HG03097 (cell line): ENCODE results near the gene CWH43.
A peak's percentile ranks its signal among the peaks of the same experiment; 100 is the strongest.
"Not testable (repeated sequence)": the region's sequence is repeated elsewhere in the genome, so short reads cannot be mapped to it uniquely, and the experiment has no call there.

Experiments used
- ATAC-seq: cut with Tn5 transposase; IDR thresholded peaks from one replicate; pipeline ENCODE4 v1.9.1; 2021; ENCODE audit not compliant: unreplicated experiment, low FRiP score

The CWH43 gene

GRCh38 chr4:48985976-48986653 is at the start of gene CWH43:
Gene CWH43, plus strand, starts transcription at chr4:48986275. Its CDS starts 155 bp downstream, at chr4:48986430.
- no peak for ATAC-seq

- ATAC-seq = no peak
These were observed 49.0 kb upstream of the CWH43 start for GRCh38 chr4:48937033-48937432.

- no peak for ATAC-seq
These were observed 47.2 kb upstream of the CWH43 start for GRCh38 chr4:48938831-48939230.

DNA sequence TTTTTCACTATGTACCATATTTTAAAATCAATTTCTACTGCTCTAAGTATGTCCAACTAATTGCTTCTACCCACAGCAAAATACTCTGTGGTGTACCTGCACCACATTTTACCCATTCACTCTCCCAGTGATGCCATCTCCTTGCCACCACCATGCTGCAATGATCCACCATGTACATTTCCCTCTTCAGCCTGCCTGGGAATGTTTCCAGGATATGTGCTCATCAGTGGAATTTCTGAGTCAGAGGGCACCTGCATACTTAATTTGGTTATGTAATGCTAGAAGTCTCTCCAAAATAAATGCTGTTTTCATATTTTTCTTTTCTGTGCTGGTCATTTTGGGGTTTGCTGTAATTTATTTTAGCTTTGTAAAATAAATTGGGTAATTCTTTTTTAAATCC is 46.3 kb upstream of the CWH43 start:
- no peak for ATAC-seq

DNA sequence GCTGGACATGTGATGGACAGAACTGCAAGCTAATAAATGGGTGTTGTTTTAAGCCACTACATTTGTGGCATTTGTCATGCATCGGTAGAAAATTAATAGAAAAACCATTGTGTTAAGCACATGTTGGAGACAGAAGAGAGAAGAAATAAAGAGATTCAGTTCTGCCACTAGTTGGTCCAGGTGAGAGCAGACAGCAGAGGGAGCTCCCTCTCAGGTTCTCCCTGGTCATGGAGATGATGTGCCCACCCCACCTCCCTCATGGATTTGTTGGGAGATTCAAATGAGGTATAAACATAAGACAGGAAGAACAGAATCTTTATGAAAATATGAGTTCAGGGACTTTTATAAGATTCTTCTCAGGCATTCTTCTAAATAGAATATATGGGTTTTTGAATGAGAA is 42.7 kb upstream of the CWH43 start:
- ATAC-seq = no peak

DNA sequence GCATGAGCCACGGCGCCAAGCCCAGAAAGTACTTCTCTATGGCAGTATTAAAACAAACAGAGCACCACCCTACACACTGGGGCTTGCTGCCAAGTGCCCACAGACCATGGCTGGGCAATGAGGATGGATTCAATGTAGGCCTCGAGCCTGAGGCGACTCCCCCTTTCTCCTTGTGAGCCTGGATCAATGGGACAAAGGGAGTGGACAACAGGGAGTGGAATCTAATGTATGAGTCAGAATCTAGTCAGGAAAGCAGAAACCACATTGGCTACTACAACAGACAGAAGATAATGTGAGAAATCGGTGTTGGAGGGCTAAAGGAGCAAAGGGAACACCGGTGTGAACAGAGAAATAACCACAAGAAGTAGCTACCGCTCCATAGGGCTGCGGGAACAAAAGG is 41.8 kb upstream of the CWH43 start:
- no peak for ATAC-seq

GRCh38 chr4:48944756-48945241 is 41.3 kb upstream of the CWH43 start:
- no peak for ATAC-seq

DNA sequence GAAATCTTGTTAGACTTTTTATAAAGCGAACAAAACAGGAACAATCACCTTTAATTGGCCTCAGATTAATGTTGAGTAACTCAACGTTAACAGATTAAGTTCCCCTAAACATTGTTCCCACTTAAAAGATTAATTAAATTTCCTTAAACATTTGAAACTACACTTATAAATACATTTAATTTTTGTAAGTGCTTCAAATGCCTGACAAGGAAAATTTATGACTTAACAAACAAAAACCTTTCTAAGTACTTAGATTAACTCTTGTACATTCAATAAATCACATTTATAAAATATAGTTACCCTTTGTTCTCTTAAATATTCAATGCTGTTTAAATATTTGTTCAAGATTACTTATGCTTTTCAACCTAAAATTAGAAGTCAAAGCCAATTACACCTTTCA is 40.1 kb upstream of the CWH43 start:
- no peak for ATAC-seq

DNA sequence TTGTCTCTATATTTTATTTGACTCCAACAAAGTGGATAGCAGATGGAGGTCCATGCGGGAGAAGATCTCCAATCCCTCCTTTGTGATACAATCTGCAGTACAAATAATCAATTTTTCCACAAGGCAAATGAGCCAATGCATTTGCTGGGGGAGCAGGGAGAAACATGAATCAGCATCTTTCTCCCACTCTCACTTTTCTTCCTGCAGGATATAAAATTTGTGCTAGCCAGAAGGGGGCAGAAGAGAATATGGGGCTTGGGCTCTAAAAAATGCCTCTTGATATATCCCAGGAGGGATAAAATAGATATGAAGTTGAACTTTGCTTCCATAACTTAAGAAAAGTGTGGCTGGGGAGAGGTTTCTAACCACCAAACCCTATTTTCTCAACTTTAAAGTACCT is 38.3 kb upstream of the CWH43 start:
- ATAC-seq = no peak

DNA sequence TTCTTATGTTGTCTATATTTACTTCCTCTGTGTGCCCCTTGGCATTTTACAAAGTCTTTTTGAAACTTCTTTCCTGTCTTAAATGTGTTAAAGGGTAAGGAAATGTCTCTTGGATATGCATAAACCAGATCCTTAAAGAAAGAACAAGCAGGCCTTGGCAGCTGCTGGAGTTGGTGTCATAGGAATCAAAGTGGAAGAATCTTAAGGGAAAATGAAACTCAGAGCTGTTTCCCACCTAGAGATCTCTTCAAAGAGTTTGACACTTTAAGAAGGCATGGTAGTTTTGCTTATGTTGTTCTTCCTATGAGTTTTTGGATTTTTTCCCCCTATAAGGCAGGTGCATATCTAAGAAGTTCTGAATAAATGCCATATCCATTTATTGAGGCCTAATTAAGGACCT is 37.0 kb upstream of the CWH43 start:
- no peak for ATAC-seq

- ATAC-seq = no peak
These were observed 36.4 kb upstream of the CWH43 start for GRCh38 chr4:48949518-48950219.

DNA sequence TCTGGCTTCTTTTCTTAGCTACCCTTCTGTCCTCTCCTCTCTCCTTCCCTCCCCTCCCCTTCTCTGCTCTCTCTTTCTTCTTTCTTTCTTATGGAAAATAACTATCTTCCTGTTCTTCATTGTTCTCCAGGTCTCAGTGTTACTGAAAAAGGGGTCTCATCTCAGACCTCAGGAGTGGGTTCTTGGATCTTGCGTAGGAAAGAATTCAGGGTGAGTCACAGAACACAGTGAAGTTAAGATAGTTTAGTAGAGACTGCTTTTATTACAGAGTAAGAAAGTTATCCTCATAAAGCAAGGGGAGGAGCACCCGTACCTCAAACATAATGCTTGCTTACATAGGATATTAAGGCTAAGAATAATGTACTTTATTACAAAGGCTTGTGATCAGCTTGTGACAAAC is 31.8 kb upstream of the CWH43 start:
- no peak for ATAC-seq

DNA sequence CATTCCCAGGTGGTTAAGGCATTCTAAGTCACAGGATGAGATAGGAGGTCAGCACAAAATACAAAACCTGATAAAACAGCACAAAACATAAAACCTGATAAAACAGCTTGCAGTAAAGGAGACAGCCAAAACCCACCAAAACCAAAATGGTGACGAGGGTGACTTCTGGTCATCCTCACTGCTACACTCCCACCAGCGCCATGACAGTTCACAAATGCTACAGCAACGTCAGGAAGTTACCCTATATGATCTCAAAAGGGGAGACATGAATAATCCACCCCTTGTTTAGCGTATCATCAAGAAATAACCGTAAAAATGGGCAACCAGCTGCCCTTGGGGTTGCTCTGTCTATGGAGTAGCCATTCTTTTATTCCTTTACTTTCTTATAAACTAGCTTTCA is 28.7 kb upstream of the CWH43 start:
- not testable (repeated sequence) for ATAC-seq

DNA sequence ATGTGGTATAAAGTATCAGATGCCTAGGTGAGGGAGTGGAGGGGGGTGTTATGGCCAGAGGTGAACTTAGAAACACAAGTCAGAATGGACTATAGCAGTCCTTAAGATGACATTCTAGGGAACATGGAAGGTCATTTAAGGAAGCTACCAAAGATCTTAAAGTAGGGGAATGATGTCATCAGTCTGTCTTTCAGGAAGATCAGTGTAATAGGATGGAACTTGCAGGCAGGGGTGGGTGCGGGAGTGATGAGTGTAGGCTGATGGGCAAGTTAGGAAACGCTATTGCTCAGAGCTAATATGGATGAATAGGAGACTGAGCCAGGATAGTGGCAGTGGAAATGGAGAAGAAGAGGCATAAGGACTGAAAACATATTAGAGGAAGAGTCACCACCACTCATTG is 27.5 kb upstream of the CWH43 start:
- ATAC-seq = no peak

DNA sequence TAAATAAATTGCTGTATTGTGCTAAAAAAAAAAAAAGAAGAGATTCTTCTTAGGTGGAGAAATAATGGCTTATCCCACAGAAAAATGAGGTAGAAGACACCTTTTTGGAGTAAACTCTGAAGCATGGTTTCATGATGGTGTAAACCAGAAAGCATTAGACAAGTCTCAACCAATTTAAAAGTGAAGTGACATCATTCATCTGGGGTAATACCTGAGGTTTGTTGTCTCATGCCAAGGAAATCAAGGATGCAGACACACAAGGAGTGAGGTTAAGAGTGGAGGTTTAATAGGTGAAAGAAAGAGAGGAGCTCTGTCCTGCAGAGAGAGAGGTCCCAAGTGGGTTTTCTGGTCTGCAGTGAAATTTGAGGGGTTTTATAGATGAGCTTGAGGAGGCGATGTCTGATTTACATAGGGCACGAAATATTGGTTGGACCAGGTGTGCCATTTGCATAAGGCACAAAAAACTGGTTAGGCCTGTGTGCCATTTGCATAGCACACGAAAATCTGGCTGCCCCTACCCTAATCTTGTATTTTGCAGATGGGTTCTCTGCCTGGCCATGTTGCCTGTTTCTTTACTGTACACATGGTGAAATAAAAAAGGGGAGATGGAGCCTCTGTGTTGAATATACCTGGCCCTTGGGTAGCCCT is 25.0 kb upstream of the CWH43 start:
- no peak for ATAC-seq

- ATAC-seq = no peak
These were observed 23.4 kb upstream of the CWH43 start for GRCh38 chr4:48962636-48963035.

- peak; percentile 67 for ATAC-seq
These were observed 22.9 kb upstream of the CWH43 start for GRCh38 chr4:48963042-48963679.

- no peak for ATAC-seq
These were observed 19.0 kb upstream of the CWH43 start for GRCh38 chr4:48967101-48967500.

DNA sequence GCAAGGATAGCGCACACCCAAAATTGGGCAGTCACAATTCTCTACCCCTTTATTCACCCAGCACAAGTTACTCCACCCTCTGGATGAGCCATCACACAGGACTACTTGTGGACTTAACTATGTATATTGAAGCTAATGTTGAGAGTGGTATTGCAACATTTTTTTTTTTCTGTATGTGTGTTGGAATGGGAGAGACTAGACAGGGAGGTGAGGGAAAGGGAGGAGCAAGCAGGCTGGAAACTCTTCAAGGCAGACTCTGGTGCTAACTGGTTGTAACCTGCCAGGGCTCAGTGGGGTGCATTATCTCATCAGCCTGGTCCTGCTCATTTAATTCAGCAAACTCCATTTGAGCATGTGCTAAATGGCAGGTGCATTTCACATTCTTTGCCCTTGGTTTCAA is 18.4 kb upstream of the CWH43 start:
- no peak for ATAC-seq

GRCh38 chr4:48968814-48969213 is 17.3 kb upstream of the CWH43 start:
- no peak for ATAC-seq

DNA sequence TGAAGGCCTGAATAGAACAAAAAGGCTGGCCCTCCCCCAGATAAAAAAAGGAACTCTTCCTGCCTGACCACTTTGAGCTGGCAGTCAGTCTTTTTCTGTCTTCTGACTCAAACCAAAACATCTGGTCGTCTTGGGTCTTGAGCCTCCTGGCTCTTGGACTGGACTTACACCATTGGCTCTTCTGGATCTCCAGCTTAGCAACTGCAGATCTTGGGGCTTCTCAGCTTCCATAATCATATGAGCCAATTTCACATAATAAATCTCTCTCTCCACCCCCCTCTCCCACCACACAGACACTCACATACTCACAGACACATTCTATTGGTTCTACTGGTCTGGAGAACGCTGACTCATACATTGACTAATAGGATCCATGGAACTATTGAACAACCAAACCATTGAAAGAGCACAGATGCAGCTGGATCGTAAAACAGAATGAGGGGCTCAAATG is 15.6 kb upstream of the CWH43 start:
- no peak for ATAC-seq
